GDM1 (cell line): ENCODE data around the gene CCDC12.
"Not testable (repeated sequence)": the region's sequence is repeated elsewhere in the genome, so short reads cannot be mapped to it uniquely, and the experiment has no call there.

Experiments
- DNase-seq: peaks from one replicate; lab custom pipeline; 2025; lab: John Stamatoyannopoulos, UW

Gene CCDC12

DNA sequence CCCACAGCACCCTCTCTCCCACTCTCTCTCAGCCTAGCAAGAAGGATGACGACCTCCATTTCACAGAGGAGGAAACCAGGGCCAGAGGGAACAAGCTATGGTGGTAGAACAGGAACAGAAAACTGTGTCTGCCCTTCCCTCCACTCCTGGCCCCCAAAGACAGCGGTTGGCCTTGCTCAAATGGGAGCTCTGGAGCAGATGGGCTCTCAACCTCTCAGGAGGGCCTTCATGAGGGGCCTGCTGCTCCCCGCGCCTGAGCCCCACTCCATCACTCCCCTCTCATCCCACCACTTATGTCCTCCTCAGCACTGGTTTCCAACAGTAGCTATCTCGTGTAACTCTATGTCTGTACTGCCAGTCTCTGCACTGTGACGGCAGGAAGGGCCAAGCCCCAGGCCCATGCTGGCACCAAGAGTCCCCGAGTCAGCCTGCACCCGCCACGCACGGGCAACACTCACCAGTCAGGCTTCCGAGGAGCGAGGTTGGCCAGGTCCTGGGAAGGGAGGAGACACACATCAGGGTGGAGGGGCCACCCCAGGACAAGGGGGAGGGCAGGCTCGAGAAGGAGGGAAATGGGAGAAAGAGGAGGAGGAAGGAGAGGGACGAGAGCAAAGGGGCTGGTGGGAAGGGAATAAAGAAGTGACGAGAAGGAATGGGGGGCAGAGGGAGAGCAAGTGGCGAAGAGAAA lies 53.5 kb downstream of the CCDC12 start:
- no peak for DNase-seq

DNA sequence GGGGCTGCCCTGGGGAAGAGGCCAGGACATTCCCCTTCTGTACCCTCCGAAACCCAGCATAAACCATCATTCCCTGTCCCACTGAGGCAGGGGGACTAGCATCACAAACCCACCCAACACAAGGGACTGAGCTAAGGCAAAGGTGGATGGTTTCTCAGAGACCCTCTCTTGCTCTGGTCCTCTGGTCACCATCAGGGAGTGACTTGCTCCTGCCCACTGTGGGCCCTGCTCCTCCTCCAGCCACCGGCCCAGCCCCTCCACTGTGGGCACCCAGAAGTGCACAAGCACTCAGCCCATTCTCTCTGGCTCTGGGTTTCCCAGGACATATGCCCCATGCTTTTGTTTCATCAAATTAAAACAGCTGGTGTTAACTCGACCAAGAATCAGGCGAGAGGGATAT lies 54.1 kb downstream of the CCDC12 start:
- DNase-seq, result no peak

DNA sequence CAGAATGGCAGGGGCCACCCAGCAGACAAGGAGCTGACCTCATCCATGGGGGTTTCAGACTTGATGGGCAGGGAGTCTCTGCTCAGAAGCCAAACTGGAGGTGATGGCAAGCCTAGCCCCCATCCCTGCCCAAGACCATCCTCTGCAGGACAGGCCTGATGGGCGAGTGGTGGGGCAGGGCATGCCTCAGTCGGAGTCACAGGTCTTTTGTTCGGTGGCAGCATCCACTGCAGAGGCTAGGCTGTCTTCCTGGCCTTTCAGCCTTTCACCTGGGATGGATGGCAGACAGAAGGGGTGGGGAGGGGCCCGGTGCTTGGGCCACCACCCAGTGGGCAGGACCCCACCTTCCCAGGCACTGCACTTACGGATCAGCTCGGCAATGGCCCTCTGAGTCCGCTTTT lies 54.7 kb downstream of the CCDC12 start:
- DNase-seq, result no peak

DNA sequence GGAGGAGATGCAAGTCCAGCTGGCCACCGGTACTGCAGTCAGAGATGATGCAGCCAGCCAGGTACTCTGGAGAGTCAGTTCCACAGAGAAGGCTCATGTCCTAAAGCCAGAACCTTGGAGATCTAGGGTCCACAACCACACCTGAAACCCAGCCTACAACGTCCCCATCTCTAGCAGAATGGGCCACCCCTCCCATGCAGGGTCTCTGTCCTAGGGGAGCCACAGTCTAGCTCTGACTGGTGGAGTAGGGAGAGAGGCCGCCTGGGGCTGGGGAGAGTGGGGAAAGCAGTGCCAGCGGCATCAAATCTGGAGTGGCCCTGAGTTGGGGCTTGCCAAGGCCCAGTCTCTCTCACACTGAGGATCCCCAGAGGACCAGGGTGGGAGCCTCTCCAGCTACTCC lies 55.5 kb downstream of the CCDC12 start:
- DNase-seq, result no peak

DNA sequence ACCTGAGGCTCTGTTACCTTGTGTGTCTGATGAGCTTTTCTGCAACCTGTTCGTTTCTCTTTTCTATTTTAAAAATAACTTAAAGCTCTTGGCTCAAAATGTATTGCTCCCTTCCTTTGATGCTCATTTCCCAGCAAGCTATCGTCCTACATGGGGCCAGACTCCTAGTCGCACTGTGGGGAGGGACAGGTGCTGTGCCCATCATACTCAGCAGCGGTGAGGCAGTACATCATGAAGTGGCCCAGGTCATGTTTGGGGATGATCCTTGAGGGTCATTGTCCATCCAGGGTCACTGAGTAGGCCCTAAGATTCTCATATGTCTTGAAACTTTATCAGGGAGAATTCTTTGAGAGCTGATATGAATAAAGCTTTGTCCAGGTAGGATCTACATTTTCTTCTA lies 57.9 kb downstream of the CCDC12 start:
- DNase-seq, result no peak

DNA sequence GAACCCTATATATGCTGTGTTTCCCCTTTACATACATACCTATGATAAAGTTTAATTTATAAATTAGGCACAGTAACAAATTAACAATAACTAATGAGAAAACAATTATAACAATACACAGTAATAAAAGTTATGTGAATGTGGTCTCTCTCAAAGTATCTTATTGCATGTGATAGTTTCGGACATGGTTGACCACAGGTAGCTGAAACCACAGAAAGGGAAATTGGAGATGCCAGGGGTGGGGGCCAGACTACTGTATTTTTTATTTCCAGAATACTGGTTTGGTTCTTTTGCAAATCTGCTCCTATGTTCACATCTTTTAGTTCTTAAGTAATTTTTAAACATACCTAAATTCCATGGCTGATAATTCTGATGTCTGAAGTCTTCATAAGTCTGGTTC lies 58.3 kb downstream of the CCDC12 start:
- DNase-seq, result no peak

DNA sequence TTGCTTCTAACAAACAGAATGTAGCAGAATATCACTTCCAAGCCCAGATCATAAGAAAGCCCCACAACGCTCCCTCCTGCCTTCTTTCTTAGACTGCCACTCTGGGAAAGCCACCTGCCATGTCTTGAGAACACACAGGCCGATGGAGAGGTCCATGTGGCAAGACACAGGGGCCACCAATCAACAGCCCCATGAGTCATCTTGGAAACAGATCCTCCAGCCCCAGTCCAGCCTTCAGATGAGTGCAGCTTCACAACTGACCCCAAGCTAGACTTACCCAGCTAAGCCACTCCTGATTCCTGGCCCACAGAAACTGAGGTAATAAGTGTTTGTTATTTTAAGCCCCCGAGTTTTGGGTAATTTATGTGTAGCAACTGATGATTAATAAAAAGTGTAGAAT lies 59.3 kb downstream of the CCDC12 start:
- DNase-seq, result no peak

DNA sequence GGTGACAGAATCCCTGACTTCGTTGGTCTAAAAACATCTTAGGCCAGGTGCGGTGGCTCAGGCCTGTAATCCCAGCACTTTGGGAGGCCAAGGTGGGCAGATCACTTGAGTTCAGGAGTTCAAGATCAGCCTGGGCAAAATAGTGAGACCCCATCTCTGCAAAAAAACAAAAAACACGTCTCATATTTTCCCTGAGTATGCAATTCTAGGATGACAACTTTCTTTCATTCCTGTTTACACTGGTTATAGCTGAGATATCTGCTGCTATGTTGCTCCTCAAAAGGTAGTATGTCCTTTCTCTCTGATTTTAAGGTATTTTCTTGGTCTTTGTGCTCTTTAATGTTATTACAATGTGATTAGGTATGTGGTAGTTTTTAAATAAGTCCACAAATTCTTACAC lies 59.7 kb downstream of the CCDC12 start:
- no peak for DNase-seq

DNA sequence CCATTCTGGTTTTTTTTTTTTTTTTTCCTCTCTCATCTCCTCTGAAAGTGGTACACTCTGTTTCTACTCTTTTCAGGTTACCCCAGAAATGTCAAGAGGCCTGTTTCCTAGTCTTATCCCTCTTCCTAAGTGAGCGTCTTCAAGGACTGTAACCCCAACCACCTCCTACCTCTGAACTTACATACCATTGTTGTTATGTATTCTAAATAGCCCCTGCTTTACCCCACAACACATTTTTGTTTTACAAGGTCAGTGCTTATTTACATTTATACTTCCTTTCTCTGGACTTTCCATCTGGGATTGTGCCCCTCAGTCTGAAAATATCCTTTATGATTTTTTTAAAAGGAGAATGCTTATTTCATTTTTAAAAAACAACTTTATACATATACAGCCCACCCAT lies 60.3 kb downstream of the CCDC12 start:
- DNase-seq, result no peak

DNA sequence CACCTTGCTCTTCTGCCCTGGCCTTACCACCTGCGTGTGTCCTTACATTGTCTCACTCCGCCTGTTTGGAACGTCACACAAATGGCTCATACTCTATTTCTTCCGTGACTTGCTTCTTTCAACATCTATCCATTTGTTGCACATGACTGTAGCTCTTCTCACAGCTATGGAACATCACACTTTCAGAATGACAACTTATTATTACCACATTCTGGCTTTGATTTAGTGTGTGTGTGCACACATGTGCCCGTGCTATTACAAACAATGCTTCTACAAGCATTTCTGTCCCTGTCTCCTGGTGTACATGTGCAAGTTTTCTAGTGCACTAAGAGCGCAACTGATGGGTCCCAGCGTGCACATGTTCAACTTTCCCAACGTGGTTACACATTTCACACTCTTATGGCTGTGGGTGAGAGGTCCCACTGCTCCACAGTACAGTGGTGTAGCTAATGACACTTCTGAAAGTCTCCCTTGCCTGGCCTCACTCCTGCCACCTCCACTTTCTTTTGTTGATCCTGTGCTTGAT lies 61.2 kb downstream of the CCDC12 start:
- no peak for DNase-seq

DNA sequence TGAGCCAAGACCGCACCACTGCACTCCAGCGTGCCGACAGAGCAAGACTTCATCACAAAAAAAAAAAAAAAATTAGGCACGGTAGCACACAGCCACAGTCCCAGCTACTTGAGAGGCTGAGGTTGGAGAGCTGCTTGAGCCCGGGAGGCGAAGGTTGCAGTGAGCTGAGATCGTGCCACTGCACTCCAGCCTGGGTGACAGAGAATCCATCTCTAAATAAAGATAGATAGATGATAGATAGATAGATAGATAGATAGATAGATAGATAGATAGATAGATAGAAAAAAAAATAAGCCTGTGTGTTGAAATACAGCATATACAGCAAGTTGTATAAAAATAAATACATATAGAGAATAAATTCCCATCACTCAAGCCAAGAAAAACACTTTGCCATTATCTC lies 61.7 kb downstream of the CCDC12 start:
- DNase-seq, result no peak

DNA sequence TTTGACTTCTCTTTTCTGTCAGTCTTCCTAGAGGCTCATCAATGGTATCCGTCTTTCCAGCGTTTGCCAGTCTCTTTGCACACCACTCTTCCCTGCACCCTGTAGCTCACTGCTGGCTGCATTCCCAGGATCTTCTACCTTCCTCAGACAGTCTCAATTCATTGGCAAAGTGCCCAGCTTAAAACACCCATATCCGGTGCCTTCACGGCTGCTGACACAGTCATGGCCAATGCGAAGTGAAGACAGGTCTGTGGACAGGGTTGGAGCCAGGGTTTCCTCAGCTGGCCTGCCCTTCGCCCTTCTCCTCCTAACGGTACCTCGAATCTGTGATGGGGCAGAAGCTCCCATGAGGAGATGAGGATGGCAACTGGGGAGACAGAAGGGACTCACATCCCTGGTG lies 62.9 kb downstream of the CCDC12 start:
- DNase-seq, result no peak

DNA sequence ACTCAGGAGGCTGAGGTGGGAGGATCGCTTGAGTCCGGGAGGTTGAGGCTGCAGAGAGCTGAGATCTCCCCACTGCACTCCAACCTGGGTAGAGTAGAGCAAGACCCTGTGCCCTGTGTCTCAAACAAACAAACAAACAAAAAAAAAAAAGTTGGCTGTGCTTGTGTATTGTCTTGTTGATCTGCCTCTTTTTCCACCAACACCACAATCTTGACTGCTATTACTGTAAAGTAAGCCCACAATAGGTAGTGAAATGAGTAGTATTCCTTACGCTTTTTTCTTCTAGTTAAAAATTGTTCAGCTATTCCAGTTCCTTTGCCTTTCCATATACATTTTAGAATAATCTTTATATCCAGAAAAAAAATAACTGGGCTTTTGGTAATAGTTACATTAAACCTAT lies 63.6 kb downstream of the CCDC12 start:
- no peak for DNase-seq

DNA sequence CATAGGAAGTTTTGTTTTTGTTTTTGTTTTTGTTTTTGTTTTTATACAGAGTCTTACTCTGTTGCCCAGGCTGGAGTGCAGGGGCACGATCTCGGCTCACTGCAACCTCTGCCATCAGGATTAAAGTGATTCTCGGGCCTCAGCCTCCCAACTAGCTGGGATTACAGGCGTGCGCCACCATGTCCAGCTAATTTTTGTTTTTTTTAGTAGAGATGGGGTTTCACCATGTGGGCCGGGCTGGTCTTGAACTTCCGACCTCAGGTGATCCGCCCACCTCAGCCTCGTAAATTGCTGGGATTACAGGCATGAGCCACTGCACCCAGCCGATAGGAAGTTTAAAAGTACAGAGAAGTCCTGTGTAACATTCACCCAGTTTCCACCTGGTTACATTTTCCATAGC lies 65.6 kb downstream of the CCDC12 start:
- not testable (repeated sequence) for DNase-seq

DNA sequence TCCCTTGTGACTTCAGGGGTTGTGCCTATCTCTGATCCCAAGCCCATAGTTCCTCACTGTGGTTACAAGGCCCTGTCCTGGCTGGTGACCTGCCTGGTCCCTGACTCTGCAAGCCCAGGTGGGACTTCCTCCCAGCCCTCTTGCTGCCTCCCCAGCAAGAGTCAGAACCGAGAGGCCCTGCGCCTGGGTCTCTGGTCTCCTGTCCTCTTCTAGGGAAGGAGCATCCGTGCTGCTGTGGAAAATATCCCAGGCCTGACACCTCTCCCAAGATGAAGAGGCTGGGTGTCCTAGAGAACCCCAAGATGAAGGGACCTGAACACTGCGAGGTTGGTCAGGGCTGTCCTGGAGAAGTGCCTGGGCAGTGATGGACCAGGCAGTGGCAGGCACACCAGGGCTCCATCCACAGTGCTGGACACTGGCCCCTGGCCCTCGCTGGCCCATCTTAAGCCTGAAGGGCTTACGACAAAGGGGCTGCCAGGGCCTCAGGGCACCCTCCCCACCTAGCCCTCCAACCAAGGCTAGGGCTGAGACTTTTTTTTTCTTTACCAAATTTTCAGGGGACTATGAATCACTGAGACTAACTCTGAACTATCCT lies 66.3 kb downstream of the CCDC12 start:
- no peak for DNase-seq

DNA sequence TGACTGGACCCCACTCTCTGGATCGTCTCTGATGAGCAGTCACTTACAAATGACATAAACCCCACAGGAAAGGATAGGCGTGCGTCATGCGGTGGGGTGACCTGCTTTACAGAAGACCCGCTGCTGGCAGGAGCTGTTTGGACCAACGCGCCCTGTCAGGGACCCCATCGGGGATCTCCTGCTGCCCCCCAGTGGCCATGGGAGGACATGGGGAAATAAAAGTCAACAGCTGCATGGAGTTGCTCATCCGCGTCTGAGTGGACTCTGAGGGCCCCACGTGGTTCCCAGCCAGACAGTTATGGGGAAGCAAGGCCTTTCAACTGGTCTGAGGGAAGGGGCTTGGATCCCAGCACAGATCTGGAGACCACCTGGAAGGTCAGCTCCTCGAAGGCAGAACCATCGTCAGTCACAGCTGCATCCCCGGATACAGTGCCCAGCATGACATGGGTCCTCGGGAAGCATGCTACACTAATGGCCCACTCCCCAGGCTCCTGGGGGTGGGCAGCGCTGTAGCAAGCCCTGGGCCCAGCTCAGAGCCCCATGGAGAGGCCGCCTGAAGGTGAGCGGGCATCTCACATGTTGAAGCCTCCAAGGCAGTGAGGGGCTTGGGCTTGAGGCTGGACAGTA lies 66.9 kb downstream of the CCDC12 start:
- DNase-seq, result peak; percentile 55

DNA sequence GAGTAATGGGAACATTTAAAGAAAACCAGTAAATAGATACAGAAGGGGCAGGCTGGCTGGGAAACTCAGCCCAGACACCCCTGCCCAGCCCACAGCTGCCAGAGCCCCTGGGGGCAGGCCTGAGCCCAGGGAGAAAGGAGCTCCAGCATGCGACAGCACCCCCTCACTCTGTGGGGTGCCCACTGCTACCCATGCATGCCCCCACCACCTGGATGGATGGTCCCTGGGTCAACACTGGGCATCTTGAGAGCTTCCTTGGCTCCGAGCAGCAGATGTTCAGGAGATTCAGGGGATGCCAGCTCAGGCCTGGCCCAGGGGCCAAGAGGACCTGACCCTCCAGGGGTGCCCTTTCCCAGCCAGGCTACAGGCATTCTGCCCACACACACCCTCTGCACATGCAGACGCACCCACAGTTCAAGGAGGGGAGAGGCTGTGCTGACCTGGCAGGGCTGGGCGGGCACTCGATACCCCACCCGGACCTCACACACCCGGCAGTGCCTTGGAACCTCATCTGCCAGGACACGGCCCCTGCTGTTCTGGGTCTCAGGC lies 67.5 kb downstream of the CCDC12 start:
- DNase-seq, result no peak

DNA sequence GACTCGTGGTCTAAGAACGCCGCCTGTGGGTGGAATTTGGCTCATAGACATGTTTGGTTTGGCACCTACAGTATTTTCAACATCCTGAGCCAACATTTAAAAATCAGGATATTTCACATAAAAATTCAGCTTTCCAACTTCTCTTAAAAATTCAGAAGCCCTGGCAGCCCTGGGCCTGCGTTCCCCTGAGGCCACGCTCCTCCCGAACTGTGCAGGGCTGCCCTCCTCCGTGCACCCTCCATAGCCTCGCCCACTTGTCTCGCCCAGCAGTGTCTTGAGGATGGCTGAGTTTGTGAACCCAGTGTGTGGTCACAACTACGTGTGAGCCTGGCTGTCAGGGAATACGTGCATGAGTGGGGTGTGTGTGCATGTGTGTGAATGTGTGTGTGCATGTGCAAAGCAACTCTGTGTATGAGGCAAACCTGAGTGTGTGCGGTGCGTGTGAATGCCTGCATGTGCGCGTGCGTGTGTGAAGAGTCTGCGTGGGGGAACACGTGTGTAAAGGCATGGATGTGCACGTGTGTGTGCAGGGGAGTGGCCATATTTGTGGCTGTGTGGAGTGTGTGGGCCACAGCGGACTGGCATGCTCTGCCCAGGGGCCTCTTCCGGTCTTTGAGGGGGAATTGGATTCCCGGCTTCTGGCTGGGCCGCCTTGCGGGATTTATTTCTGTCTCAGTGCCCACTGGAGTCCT lies 68.1 kb downstream of the CCDC12 start:
- no peak for DNase-seq

DNA sequence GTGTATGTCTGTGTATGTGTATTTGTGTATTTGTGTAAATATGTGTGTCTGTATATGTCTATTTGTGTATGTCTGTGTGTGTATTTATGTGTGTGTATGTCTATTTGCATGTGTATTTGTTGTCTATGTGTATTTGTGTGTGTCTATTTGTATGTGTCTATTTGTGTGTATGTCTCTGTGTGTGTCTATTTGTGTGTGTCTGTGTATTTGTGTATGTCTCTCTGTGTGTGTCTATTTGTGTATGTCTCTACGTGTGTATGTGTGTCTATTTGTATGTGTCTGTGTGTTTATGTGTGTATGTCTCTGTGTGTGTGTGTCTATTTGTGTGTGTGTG lies 68.6 kb downstream of the CCDC12 start:
- no peak for DNase-seq

DNA sequence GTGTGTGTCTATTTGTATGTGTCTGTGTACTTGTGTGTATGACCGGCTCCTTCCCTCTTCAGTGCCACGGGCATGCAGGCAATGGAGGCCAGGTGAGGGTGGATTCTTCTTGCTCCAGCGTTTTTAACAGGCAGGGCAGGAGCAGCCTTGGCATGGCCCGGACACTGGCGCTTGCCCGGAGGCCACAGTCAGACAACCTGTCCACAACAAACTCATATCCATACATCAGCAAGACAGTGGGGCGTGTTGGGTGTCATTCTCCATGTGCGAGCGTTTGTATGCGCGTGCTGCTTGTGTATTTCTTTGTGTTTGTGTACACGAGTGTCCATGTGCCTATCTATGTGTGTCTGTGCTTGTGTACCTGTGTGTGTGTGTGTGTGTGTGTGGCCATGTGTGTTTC lies 69.3 kb downstream of the CCDC12 start:
- DNase-seq, result no peak

DNA sequence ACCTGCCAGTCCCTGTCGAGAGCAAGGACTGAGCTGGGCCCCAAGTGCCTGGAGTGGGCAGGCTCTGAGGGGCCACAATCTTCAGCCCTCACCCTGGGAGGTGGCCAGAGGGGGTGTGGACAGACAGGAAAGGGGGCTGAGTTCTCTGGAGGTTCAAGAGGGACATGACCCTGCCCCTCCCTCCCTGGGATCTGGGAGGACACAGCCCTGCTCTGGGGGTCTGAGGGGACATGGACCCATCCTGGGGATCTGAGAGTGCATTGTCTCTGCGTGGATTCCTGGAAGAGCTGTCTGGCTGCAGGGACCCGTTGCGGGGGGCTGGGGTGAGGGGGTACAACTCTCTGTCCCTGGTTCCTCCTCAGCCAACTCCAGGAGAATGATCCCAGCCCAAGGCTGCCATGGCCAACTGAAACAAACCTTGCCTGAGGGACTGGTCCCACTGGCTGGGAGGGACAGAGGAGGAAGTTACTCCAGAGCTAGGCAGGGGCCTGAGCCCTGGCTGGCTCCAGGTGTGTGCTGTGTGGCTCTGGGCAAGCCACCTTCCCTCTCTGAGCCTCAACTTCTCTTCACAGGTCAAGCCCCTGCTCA lies 70.0 kb downstream of the CCDC12 start:
- no peak for DNase-seq

DNA sequence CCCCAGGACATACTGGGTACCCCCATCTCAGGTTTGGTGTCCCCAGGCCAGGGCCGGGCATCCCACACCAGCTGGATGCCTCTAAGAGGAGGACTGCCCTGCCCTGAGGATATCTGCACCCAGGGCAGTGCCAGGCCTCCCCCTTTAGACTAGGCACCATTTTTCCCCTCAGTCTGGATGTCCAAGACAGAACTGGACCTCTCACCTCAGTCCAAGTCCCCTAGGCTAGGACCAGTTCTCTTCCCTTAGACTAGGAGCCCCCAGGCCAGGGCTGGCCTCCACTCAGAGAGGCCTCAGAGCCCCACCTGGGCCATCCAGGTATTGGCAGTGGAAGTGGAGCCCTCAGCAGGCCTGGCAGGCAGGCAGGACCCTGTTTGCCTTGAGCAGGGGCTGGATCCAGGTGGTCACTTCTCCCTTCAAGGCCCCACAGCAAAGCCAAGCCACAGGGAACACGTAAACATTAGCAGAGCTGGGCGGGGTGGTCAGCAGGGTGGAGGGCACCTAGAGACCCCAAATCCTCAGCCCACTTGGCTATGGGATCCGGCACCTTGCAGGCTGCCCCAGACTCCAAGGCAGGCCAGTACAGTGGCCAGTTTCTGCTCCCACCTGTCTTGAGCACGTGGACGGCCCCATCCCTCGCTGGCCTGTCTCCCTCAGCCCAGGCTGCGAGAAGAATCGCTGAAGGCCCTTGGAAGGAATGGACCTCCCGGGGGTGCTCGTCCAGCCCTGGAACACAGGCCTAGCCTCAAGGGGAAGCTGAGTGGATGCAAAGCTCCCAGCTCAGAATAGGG lies 70.7 kb downstream of the CCDC12 start:
- no peak for DNase-seq
